ENCODE results near the gene EDC3. TPM values are rescaled to one million over a fixed set of nuclear protein-coding genes. Genes with fewer than 3 reads are reported as not detected.

EDC3 gene
- total RNA-seq, 2 experiments from 2014 or later, result 41.8 to 47.7 TPM

GRCh38 chr15:74584779-74585178, 111.0 kb downstream of the EDC3 start:
- Mint-ChIP-seq H3K4me1 (peaks cover 16% of the 10 kb centered on the region), H3K36me3 (peaks cover 19% of the 10 kb centered on the region), H3K27ac (peak overlapping the region; percentile 62), H3K4me3 (no peak overlapping the region), H3K27me3 (no peaks in the 10 kb centered on the region), H3K9me3 (ENCODE audit: low read depth) (no peaks in the 10 kb centered on the region)
- CTCF ChIA-PET, result no interaction called here
- no peak for DNase-seq
- ATAC-seq, result no peak

DNA sequence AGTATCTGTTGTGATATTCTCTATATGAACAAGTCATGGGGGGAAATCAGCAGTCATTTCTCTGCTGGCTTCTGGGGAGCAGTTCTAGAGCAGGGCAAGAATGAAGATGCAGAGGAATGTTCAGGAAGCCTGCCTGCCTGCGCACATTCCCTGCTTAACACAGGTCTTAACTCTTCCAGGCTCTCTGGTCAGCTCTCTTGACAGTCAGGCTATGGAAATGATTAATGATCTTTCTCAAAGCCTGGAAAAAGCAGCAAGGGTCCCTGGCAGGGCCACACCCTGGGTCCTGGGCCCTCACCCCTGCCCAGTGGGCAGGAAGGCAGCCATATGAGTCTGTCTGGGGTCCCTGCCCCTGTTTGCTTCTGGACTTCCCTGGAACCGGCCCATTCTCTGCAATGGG, 111.6 kb downstream of the EDC3 start:
- Mint-ChIP-seq H3K4me1 (peaks cover 20% of the 10 kb centered on the region), H3K27me3 (no peaks in the 10 kb centered on the region), H3K9me3 (ENCODE audit: low read depth) (no peaks in the 10 kb centered on the region), H3K36me3 (peaks cover 20% of the 10 kb centered on the region), H3K4me3 (no peak overlapping the region), H3K27ac (peak overlapping the region; percentile 62)
- CTCF ChIA-PET, result no interaction called here
- DNase-seq (no peak), ATAC-seq (no peak)

Other genes with a start within 250 kb of the EDC3 start
- gene UBL7, start 234.9 kb downstream of the EDC3 start, total RNA-seq, result 10 to 100 TPM; 55.9 to 60.9 TPM
- gene ARID3B, start 154.8 kb downstream of the EDC3 start, total RNA-seq, result 10 to 100 TPM; 56.0 to 63.6 TPM
- gene CLK3, start 80.2 kb downstream of the EDC3 start, total RNA-seq, result 100 to 1,000 TPM; 120 to 140 TPM
- gene CYP1A1, start 29.5 kb upstream of the EDC3 start, total RNA-seq, result 1 to 10 TPM; 1.2 to 2.8 TPM
- not detected for gene CYP1A2, start 52.8 kb upstream of the EDC3 start, total RNA-seq
- gene CSK, start 86.1 kb upstream of the EDC3 start, total RNA-seq, result 100 to 1,000 TPM; 349 to 369 TPM
- not detected for gene LMAN1L, start 116.8 kb upstream of the EDC3 start, total RNA-seq
- under 1 TPM in 1 of 2 experiments, not detected in 1; 0.35 TPM for gene CPLX3, start 130.6 kb upstream of the EDC3 start, total RNA-seq
- gene ULK3, start 147.1 kb upstream of the EDC3 start, total RNA-seq, result 10 to 100 TPM; 48.5 to 58.6 TPM
- 100 to 1,000 TPM; 108 to 115 TPM for gene SCAMP2, start 177.3 kb upstream of the EDC3 start, total RNA-seq
- 10 to 100 TPM; 52.8 to 59.0 TPM for gene MPI, start 194.0 kb upstream of the EDC3 start, total RNA-seq
- 100 to 1,000 TPM in 1 of 2 experiments, 10 to 100 TPM in 1; 95.2 to 119 TPM for gene FAM219B, start 210.8 kb upstream of the EDC3 start, total RNA-seq
- gene COX5A, start 242.0 kb upstream of the EDC3 start, total RNA-seq, result 100 to 1,000 TPM; 322 to 326 TPM

All from activated CD8-positive, alpha-beta memory T cell treated with anti-CD3 and anti-CD28 coated beads, Interleukin-2, amount 10 ng/mL, durations not matched to agents 7 days and 5 days (primary cell).